Brain microvascular endothelial cell (primary cell): ENCODE results near the gene CCDC18.
"Not testable (repeated sequence)": the region's sequence is repeated elsewhere in the genome, so short reads cannot be mapped to it uniquely, and the experiment has no call there.

Source experiments
- DNase-seq: peaks from one replicate; pipeline ENCODE4 v3.0.0-alpha.2; 2020
- H3K27ac ChIP-seq: fragments of 250-450 bp; sonication (Bioruptor Pico); 2 replicates; pipeline ENCODE4 v1.5.1; 2020; ENCODE audit warnings: mild to moderate bottlenecking, moderate library complexity
- H3K27me3 ChIP-seq: fragments of 250-450 bp; sonication (Bioruptor Pico); replicated peaks from 2 replicates; pipeline ENCODE4 v1.5.1; 2020; ENCODE audit warnings: mild to moderate bottlenecking
- H3K36me3 ChIP-seq: fragments of 250-450 bp; sonication (Bioruptor Pico); replicated peaks from 2 replicates; pipeline ENCODE4 v1.5.1; 2020; ENCODE audit warnings: mild to moderate bottlenecking
- H3K4me3 ChIP-seq: 2 replicates; pipeline ENCODE4 v1.5.1; 2011; ENCODE audit warnings: low read depth, mild to moderate bottlenecking, control low read depth, low read length, moderate library complexity
- in situ Hi-C: cut with HindIII; loops from 2 replicates; pipeline ENCODE4 v1.10.0; 2017; ENCODE audit warnings: low sequenced_read_pairs, low pct_ligation_motif_present
- TF ChIP-seq, protein P1 (sequence below): IDR thresholded peaks from 2 replicates; pipeline ENCODE4 v1.5.1; 2011; ENCODE audit warnings: low read depth, mild to moderate bottlenecking, moderate library complexity, low read length, control low read depth, inconsistent platforms; ENCODE audit errors: missing control alignments

The CCDC18 gene

DNA sequence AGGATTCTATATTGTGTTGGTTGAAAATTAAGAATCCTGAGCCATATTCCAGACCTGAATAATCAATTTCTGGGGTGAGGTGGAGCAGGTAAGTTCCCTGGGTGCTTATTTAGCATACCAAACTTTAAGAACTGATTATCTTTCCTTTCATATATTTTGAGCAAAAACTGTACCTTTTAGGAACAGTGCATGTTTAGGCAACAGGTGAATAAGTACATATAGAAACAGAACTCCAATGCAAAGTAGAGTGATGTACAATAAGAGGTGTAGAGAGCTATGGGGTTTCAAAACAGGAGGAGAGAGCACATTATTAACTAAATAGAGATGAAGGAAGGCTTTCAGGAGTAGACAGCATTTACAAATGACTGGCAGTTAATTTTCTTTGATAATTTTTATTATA is 29.1 kb upstream of the CCDC18 start:
- in situ Hi-C loops = no loop called here
- Histone ChIP-seq H3K36me3 (peaks cover 7% of the 10 kb centered on the region), H3K27ac (no peak overlapping the region), H3K27me3 (no peaks in the 10 kb centered on the region), H3K4me3 (no peak overlapping the region)
- DNase-seq = no peak
- TF ChIP-seq, protein P1, sequence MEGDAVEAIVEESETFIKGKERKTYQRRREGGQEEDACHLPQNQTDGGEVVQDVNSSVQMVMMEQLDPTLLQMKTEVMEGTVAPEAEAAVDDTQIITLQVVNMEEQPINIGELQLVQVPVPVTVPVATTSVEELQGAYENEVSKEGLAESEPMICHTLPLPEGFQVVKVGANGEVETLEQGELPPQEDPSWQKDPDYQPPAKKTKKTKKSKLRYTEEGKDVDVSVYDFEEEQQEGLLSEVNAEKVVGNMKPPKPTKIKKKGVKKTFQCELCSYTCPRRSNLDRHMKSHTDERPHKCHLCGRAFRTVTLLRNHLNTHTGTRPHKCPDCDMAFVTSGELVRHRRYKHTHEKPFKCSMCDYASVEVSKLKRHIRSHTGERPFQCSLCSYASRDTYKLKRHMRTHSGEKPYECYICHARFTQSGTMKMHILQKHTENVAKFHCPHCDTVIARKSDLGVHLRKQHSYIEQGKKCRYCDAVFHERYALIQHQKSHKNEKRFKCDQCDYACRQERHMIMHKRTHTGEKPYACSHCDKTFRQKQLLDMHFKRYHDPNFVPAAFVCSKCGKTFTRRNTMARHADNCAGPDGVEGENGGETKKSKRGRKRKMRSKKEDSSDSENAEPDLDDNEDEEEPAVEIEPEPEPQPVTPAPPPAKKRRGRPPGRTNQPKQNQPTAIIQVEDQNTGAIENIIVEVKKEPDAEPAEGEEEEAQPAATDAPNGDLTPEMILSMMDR = no peak

- in situ Hi-C loops = no loop called here
- no peak for DNase-seq
- H3K27me3 ChIP-seq = no peaks in the 10 kb centered on the region
- H3K36me3 ChIP-seq = peaks cover 7% of the 10 kb centered on the region
- no peak overlapping the region for H3K27ac ChIP-seq
- TF ChIP-seq, protein P1 = no peak
- no peak overlapping the region for H3K4me3 ChIP-seq
Observed at GRCh38 chr1:93152835-93153234, 27.7 kb upstream of the CCDC18 start.

GRCh38 chr1:93154898-93155297 is 25.6 kb upstream of the CCDC18 start:
- Histone ChIP-seq H3K27me3 (no peaks in the 10 kb centered on the region), H3K36me3 (peaks cover 18% of the 10 kb centered on the region), H3K4me3 (no peak overlapping the region), H3K27ac (no peak overlapping the region)
- DNase-seq = no peak
- in situ Hi-C loops = no loop called here
- TF ChIP-seq, protein P1 = no peak

DNA sequence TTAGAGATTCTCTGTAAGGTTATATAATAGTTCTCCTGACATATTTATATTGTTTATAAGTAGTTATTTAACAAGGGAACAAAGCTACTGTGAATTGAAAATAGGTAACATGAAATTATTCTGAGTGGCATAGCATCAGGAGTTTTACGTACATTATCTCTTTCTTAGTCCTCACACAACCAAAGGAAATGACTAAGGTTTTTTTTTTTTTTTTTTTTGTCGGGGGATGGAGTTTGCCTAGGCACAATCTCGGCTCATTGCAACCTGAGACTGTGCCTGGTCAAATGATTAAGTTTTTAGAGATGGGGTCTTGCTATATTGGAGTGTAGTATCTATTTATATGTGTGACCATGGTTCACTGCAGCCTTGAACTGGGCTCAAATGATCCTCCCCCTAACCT is 25.2 kb upstream of the CCDC18 start:
- peaks cover 19% of the 10 kb centered on the region for H3K36me3 ChIP-seq
- DNase-seq = no peak

DNA sequence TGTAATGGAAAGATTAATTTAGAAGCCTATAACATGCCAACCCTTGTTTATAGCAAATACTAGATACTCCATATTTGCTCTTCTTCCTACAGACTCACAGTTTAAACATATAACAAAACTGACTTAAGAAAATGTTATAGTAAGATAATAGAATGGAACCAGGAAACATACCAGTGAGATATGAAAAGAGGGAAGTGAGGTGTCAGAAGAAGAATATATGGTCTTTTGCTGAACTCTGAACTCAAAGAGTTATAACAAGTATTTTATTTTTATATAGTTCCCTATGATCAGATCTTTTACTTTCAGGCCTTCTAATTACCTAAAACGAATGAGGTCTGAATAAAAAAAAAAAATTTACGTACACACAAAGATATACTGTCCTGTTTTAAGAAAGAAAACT is 21.2 kb upstream of the CCDC18 start:
- peaks cover 16% of the 10 kb centered on the region for H3K36me3 ChIP-seq
- in situ Hi-C loops = no loop called here
- H3K27ac ChIP-seq = no peak overlapping the region

More for the DNA sequence above, 25.2 kb upstream of the CCDC18 start:
- no peak overlapping the region for H3K4me3 ChIP-seq
- TF ChIP-seq, protein P1 = no peak
- H3K27me3 ChIP-seq = no peaks in the 10 kb centered on the region
- no peak overlapping the region for H3K27ac ChIP-seq
- in situ Hi-C loops = no loop called here

DNA sequence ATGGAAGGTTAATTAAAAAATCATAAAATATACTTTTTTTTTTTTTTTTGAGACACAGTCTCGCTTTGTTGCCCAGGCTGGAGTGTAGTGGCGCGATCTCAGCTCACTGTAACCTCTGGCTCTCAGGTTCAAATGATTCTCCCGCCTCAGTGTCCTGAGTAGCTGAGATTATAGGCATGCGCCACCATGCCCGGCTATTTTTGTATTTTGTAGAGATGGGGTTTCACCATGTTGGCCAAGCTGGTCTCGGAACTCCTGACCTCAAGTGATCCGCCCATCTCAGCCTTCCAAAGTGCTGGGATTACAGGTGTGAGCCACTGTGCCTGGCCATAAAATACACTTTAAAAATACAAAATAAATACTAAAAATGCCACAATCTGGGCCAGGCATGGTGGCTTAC is 17.2 kb upstream of the CCDC18 start:
- H3K36me3 ChIP-seq, H3K27me3 ChIP-seq, in situ Hi-C loops, H3K4me3 ChIP-seq, DNase-seq, H3K27ac ChIP-seq: not testable (repeated sequence)

More for the DNA sequence above, 21.2 kb upstream of the CCDC18 start:
- H3K4me3 ChIP-seq = no peak overlapping the region
- TF ChIP-seq, protein P1 = no peak
- no peak for DNase-seq
- H3K27me3 ChIP-seq = no peaks in the 10 kb centered on the region
